ENCODE measurements around the gene GNB1. TPM values are rescaled to one million over a fixed set of nuclear protein-coding genes. Genes with fewer than 3 reads are reported as not detected.
"Not testable (repeated sequence)": the region's sequence is repeated elsewhere in the genome, so short reads cannot be mapped to it uniquely, and the experiment has no call there.

GNB1 gene
- total RNA-seq, 2 experiments from 2014 or later: 138 to 149 TPM

- intact Hi-C loops (cut with DNase I, micrococcal nuclease); H3K9me3 Mint-ChIP-seq; H3K27ac ChIP-seq (ENCODE audit: low read depth in 1 of 2, low read length in 2 of 2); H3K4me1 Mint-ChIP-seq (ENCODE audit: low read depth); POLR2A ChIA-PET; ATAC-seq (ENCODE audit: poor library complexity); H3K9me3 ChIP-seq (ENCODE audit: control insufficient read depth in 1 of 2, insufficient read depth in 1 of 2, low read length in 2 of 2); H3K27me3 ChIP-seq (ENCODE audit: control insufficient read depth in 1 of 2, insufficient read depth in 2 of 2, low read length in 2 of 2); H3K27ac Mint-ChIP-seq; H3K4me1 ChIP-seq (ENCODE audit: insufficient read depth, low read length); H3K4me3 Mint-ChIP-seq; H3K27me3 Mint-ChIP-seq; H3K4me3 ChIP-seq (ENCODE audit: low read length); CTCF ChIA-PET: not testable (repeated sequence)
- H3K36me3 Mint-ChIP-seq (ENCODE audit: low read depth): peaks cover 15% of the 10 kb centered on the region
- DNase-seq: peak in 1 of 14 experiments; percentile 7
- H3K36me3 ChIP-seq (ENCODE audit: insufficient read depth, low read length): peaks cover 16% of the 10 kb centered on the region
Observed at GRCh38 chr1:1737675-1738590, 153.0 kb downstream of the GNB1 start.

Other genes starting within 250 kb of the GNB1 start
- 10 to 100 TPM; 49.8 to 52.0 TPM for gene CDK11B, start 232.1 kb downstream of the GNB1 start, total RNA-seq
- 10 to 100 TPM; 43.9 to 45.3 TPM for gene SLC35E2B, start 198.3 kb downstream of the GNB1 start, total RNA-seq
- 100 to 1,000 TPM; 206 to 217 TPM for gene CDK11A, start 166.7 kb downstream of the GNB1 start, total RNA-seq
- gene NADK, start 112.6 kb downstream of the GNB1 start, total RNA-seq: 10 to 100 TPM; 19.9 to 25.1 TPM
- under 1 TPM; 0.47 to 0.69 TPM for gene CALML6, start 24.2 kb upstream of the GNB1 start, total RNA-seq
- gene TMEM52, start 28.2 kb upstream of the GNB1 start, total RNA-seq: 1 to 10 TPM in 1 of 2 experiments, under 1 TPM in 1; 0.49 to 1.9 TPM
- not detected for gene CFAP74, start 112.7 kb upstream of the GNB1 start, total RNA-seq
- gene GABRD, start 128.3 kb upstream of the GNB1 start, total RNA-seq: under 1 TPM; 0.38 to 0.42 TPM
- 10 to 100 TPM; 17.8 to 19.0 TPM for gene PRKCZ, start 159.3 kb upstream of the GNB1 start, total RNA-seq

Measured in CD4-positive, alpha-beta T cell (primary cell).